K562 (cell line): ENCODE results near the gene PTPRG. TPM values are rescaled to one million over a fixed set of nuclear protein-coding genes. Genes with fewer than 3 reads are reported as not detected.

Experiments
- ATAC-seq: fragments of 200-7000 bp; cut with Tn5 transposase; 3 replicates; pipeline ENCODE4 v1.9.1; 2020; ENCODE audit warnings: moderate library complexity
- BruUV-seq: library from RNA; stranded (reverse); fragments of 400-500 nt; replicated peaks from 2 replicates; lab custom pipeline; 2021; lab: Mats Ljungman, UMichigan
- CTCF ChIA-PET: fragments of 300-600 bp; formaldehyde crosslinking; extraction: SDS; loops from one replicate; lab custom pipeline; 2021; ENCODE audit warnings: low intra/inter-chr PET ratio; lab: Yijun Ruan, JAX
- POLR2A ChIA-PET: fragments of 300-600, 350-650 bp; sonication (Branson Sonifier 250); formaldehyde crosslinking; extraction: SDS; loops from one replicate; lab custom pipeline; 2021; ENCODE audit warnings: antibody characterized with exemption, inconsistent platforms; lab: Yijun Ruan, JAX
- DNase-seq, 4 experiments: peaks; one replicate each; pipeline versions ENCODE4 v3.0.0 to v3.0.0-alpha.2; 2011 to 2018; ENCODE audit warnings: low spot score in 3 of 4, mixed read lengths in 3 of 4; ENCODE audit errors: extremely low read depth in 1 of 4
- FAIRE-seq: peaks from 2 replicates; lab custom pipeline; 2011; peaks lifted over from hg19 to GRCh38; lab: Jason Lieb, UNC
- H2AFZ ChIP-seq: 2 replicates; pipeline ENCODE4 v1.6.0; 2011; ENCODE audit warnings: low read depth, low read length, control low read depth, inconsistent platforms
- H3K27ac ChIP-seq: fragments of 200-600 bp; 3 replicates; pipeline ENCODE4 v1.8.0; 2011; ENCODE audit warnings: low read depth, mild to moderate bottlenecking, control low read depth, inconsistent platforms, low read length, moderate library complexity, mixed read lengths; ENCODE audit errors: extremely low read depth
- H3K27me3 ChIP-seq, 2 experiments: fragments of 300-600 bp in 1 of 2; 2 replicates in 1 of 2; 3 replicates in 1 of 2; pipeline versions ENCODE4 v1.6.0 to v1.8.0; 2011; ENCODE audit warnings: inconsistent platforms in 2 of 2, low read length in 2 of 2, mild to moderate bottlenecking in 1 of 2, mixed read lengths in 1 of 2, moderate library complexity in 1 of 2; ENCODE audit not compliant: control insufficient read depth in 2 of 2, insufficient read depth in 2 of 2
- H3K36me3 ChIP-seq: fragments of 300-600 bp; 3 replicates; pipeline ENCODE4 v1.8.0; 2011; ENCODE audit warnings: mild to moderate bottlenecking, low read length, inconsistent platforms; ENCODE audit not compliant: control insufficient read depth, insufficient read depth
- H3K4me1 ChIP-seq, 2 experiments: fragments of 200-600 bp in 1 of 2; replicated peaks in 1 of 2; 2 replicates in 1 of 2; 3 replicates in 1 of 2; pipeline versions ENCODE4 v1.5.1 to v1.8.0; 2011; ENCODE audit warnings: inconsistent platforms in 2 of 2, low read length in 2 of 2, mild to moderate bottlenecking in 1 of 2, mixed read lengths in 1 of 2, moderate library complexity in 1 of 2; ENCODE audit not compliant: control insufficient read depth in 2 of 2, insufficient read depth in 2 of 2
- H3K4me2 ChIP-seq: 2 replicates; pipeline ENCODE4 v1.6.1; 2011; ENCODE audit warnings: low read length, control low read depth, inconsistent platforms, mixed read lengths; ENCODE audit not compliant: insufficient read depth
- H3K4me3 ChIP-seq: fragments of 200-600 bp; sonication (generic), shearing (Covaris generic); 2 replicates; pipeline ENCODE4 v1.5.1; 2016; ENCODE audit warnings: control low read depth, inconsistent platforms
- H3K79me2 ChIP-seq: fragments of 200-600 bp; 3 replicates; pipeline ENCODE4 v1.8.0; 2011; ENCODE audit warnings: low read length, inconsistent platforms; ENCODE audit not compliant: control insufficient read depth, insufficient read depth
- H3K9ac ChIP-seq, 2 experiments: 2 replicates each; pipeline versions ENCODE4 v1.6.0 to v1.6.1; 2011; ENCODE audit warnings: low read depth in 2 of 2, low read length in 2 of 2, control low read depth in 1 of 2, inconsistent platforms in 1 of 2, mild to moderate bottlenecking in 1 of 2, mixed read lengths in 1 of 2; ENCODE audit not compliant: insufficient read depth in 1 of 2
- H3K9me1 ChIP-seq: one replicate; pipeline ENCODE4 v1.6.0; 2011; ENCODE audit warnings: inconsistent platforms, mild to moderate bottlenecking, low read length, moderate library complexity; ENCODE audit not compliant: control insufficient read depth, insufficient read depth
- H3K9me3 ChIP-seq: replicated peaks from 2 replicates; pipeline ENCODE4 v1.5.1; 2011; ENCODE audit warnings: low read depth, low read length, inconsistent platforms; ENCODE audit not compliant: control insufficient read depth, insufficient read depth
- H4K20me1 ChIP-seq: replicated peaks from 2 replicates; pipeline ENCODE4 v1.6.1; 2011; ENCODE audit warnings: low read length, inconsistent platforms, mixed read lengths; ENCODE audit not compliant: control insufficient read depth, insufficient read depth
- BCOR ChIP-seq: fragments of 450-650 bp; IDR thresholded peaks from 2 replicates; pipeline ENCODE4 v1.6.1; 2016
- POLR2H ChIP-seq: IDR thresholded peaks from 2 replicates; pipeline ENCODE4 v1.6.1; 2016; ENCODE audit warnings: missing genetic modification characterization, low read depth, mild to moderate bottlenecking, control low read depth, missing compliant biosample characterization, moderate library complexity
- RAD21 ChIP-seq, 2 experiments: fragments of 250-450 bp in 1 of 2; fragments of 450-650 bp in 1 of 2; sonication (Bioruptor Pico) in 1 of 2; formaldehyde crosslinking in 1 of 2; IDR thresholded peaks in 1 of 2; conservative IDR thresholded peaks in 1 of 2; 2 replicates each; pipeline versions ENCODE4 v1.4.0 to v1.8.0; 2020 to 2022; ENCODE audit warnings: mild to moderate bottlenecking in 2 of 2, moderate library complexity in 1 of 2
- SPI1 ChIP-seq: IDR thresholded peaks from 2 replicates; pipeline ENCODE4 v1.6.1; 2011; ENCODE audit warnings: low read depth, low read length, control low read depth, borderline replicate concordance
- ZBTB11 ChIP-seq, 3 experiments: fragments of 200-800 bp in 1 of 3; fragments of 250-450 bp in 1 of 3; fragments of 450-650 bp in 1 of 3; sonication (Bioruptor Pico) in 1 of 3; sonication (Bioruptor generic) in 1 of 3; formaldehyde crosslinking in 1 of 3; IDR thresholded peaks; 2 replicates each; pipeline versions ENCODE4 v1.6.1 to v1.8.0; 2016 to 2022; ENCODE audit warnings: mild to moderate bottlenecking in 2 of 3, missing genetic modification characterization in 2 of 3, missing compliant biosample characterization in 1 of 3, moderate library complexity in 1 of 3
- WGBS: fragments of 100-300 bp; shearing (Covaris generic); methylation state at CpG from one replicate; pipeline ENCODE4 v1.1.6; 2016; ENCODE audit warnings: low coverage, mixed read lengths; ENCODE audit not compliant: insufficient coverage; ENCODE audit errors: missing lambda C conversion rate; 5-methylcytosine and 5-hydroxymethylcytosine counted together
- in situ Hi-C: fragments of 300-500 bp; cut with MboI; formaldehyde crosslinking; loops from 4 replicates; pipeline ENCODE4 v1.15.0; 2018; ENCODE audit warnings: inconsistent platforms, mixed read lengths
- intact Hi-C: fragments of 100-400 bp; cut with micrococcal nuclease; formaldehyde crosslinking; loops from 2 replicates; pipeline ENCODE4 v1.14.2; 2022
- polyA plus RNA-seq, 8 experiments: library from polyadenylated mRNA; depleted of rRNA in 4 of 8; stranded (reverse) in 5 of 8; unstranded in 3 of 8; fragments of >200 nt; fragmentation: Nextera tagmentation in 2 of 8; fragmentation: Illumina TruSeq in 1 of 8; extraction: Ambion mirVana in 2 of 8; extraction: Trizol in 1 of 8; gene quantifications; 2 replicates each; pipeline versions ENCODE4 v1.2.1 to v1.2.3, GENCODE V29; 2011 to 2014; ENCODE audit warnings: inconsistent platforms in 1 of 8, missing spikeins in 1 of 8
- total RNA-seq, 7 experiments: library from RNA; depleted of rRNA in 6 of 7; stranded (reverse); fragments of >200 nt in 6 of 7; fragmentation: Illumina TruSeq in 2 of 7; extraction: Trizol in 2 of 7; gene quantifications; 2 replicates each; pipeline versions ENCODE4 v1.2.1 to v1.2.3, GENCODE V29; 2011 to 2021; ENCODE audit warnings: low replicate concordance in 1 of 7

Gene PTPRG
- total and polyA plus RNA-seq, 9 of the 15 experiments (the other 6 are each of a cell fraction or from before 2014, with no cell fraction given), result 0.16 TPM; not detected in 8

GRCh38 chr3:62131050-62131449 lies 569.7 kb downstream of the PTPRG start:
- no peak for DNase-seq
- no peak overlapping the region for H3K4me3 ChIP-seq
- in situ Hi-C loops, result no loop called here
- no peak overlapping the region for H3K9ac ChIP-seq
- no peak overlapping the region for H3K27ac ChIP-seq
- no peak for TF ChIP-seq POLR2H
- no peak for TF ChIP-seq SPI1
- no peak for TF ChIP-seq BCOR
- 0 out of 6 replicates have a peak, but pooled peaks of 1 of the 3 experiments have one; percentile 26 for TF ChIP-seq ZBTB11 (CRISPR knock-in tag; IDR thresholded peaks at IDR 0.05)
- no peak for TF ChIP-seq RAD21 (CRISPR knock-in tag; conservative IDR thresholded peaks at IDR 0.05 in 1 of 2, IDR thresholded peaks at IDR 0.05 in 1 of 2)
- TF ChIP-seq, all 486 proteins: peak for 1
- H3K9me1 ChIP-seq, result no peaks in the 10 kb centered on the region
- H3K9me3 ChIP-seq, result no peaks in the 10 kb centered on the region
- H3K27me3 ChIP-seq, result no peaks in the 10 kb centered on the region
- intact Hi-C loops, result no loop called here
- FAIRE-seq (no peak), ATAC-seq (no peak)
- no peaks in the 10 kb centered on the region for H3K36me3 ChIP-seq
- ChIA-PET POLR2A (interaction anchor here (0.9 kb wide), 1 partner anchor 9 kb away, joined by 3 read pairs; no protein-coding TSS in a partner anchor), CTCF (no interaction called here)
- 0% methylated on average over 2 of the region's 2 CpGs for WGBS
- no peaks in the 10 kb centered on the region for H3K4me1 ChIP-seq
- H3K79me2 ChIP-seq, result no peaks in the 10 kb centered on the region
- BruUV-seq, result no TSS peak
- no peaks in the 10 kb centered on the region for H4K20me1 ChIP-seq
- H3K4me2 ChIP-seq, result no peak overlapping the region
- no peak overlapping the region for H2AFZ ChIP-seq
